ENCODE data around the gene CCNA2. TPM values are rescaled to one million over a fixed set of nuclear protein-coding genes. Genes with fewer than 3 reads are reported as not detected.

Gene CCNA2
- total and polyA plus RNA-seq, 4 donors, result 0.33 to 81.4 (median 2.4) TPM

GRCh38 chr4:121778991-121779628 lies 44.6 kb downstream of the CCNA2 start:
- Histone ChIP-seq H3K4me3 (ENCODE audit: low read depth in 1 of 3, low read length in 3 of 3) (no peak overlapping the region), H3K36me3 (ENCODE audit: control insufficient read depth in 4 of 4, insufficient read depth in 3 of 4, low read depth in 1 of 4, low read length in 3 of 4) (no peaks in the 10 kb centered on the region), H3K4me1 (ENCODE audit: control insufficient read depth in 4 of 4, insufficient read depth in 4 of 4, low read length in 3 of 4) (no peaks in the 10 kb centered on the region), H3K27ac (ENCODE audit: low read depth in 1 of 2, low read length in 2 of 2) (no peak overlapping the region), H3K27me3 (ENCODE audit: control insufficient read depth in 4 of 4, insufficient read depth in 4 of 4, low read length in 3 of 4) (no peaks in the 10 kb centered on the region), H3K9me3 (ENCODE audit: control insufficient read depth in 4 of 4, low read length in 3 of 4) (peaks cover 0 to under 1% (median 0%) of the 10 kb centered on the region in 4 donors), H3K9ac (ENCODE audit: low read depth in 1 of 2, low read length in 2 of 2) (no peak overlapping the region)
- DNase-seq (ENCODE audit: low spot score), result no peak
- TF ChIP-seq CTCF (IDR thresholded peaks at IDR 0.05; ENCODE audit: low read depth, low read length, missing input control) (no peak), RAD21 (IDR thresholded peaks at IDR 0.05) (no peak), FOXA1 (IDR thresholded peaks at IDR 0.05) (no peak), SP1 (IDR thresholded peaks at IDR 0.05) (no peak), ATF3 (IDR thresholded peaks at IDR 0.05) (no peak), YY1 (IDR thresholded peaks at IDR 0.05) (no peak), TAF1 (conservative IDR thresholded peaks at IDR 0.05) (no peak), NR2F2 (IDR thresholded peaks at IDR 0.05) (no peak), JUND (IDR thresholded peaks at IDR 0.05) (no peak), GABPA (IDR thresholded peaks at IDR 0.05 in 1 of 2, conservative IDR thresholded peaks at IDR 0.05 in 1 of 2) (no peak), REST (IDR thresholded peaks at IDR 0.05) (no peak), RXRA (IDR thresholded peaks at IDR 0.05) (no peak), ZBTB33 (IDR thresholded peaks at IDR 0.05) (no peak), EGR1 (IDR thresholded peaks at IDR 0.05; ENCODE audit: low read depth in 2 of 2) (no peak), MAX (IDR thresholded peaks at IDR 0.05) (no peak), FOXA2 (IDR thresholded peaks at IDR 0.05) (no peak)
- 81% methylated on average over 8 of the region's 8 CpGs for WGBS
